Fibroblast of lung (primary cell): Measurements from ENCODE around the gene STRAP. TPM values are rescaled to one million over a fixed set of nuclear protein-coding genes. Genes with fewer than 3 reads are reported as not detected.

Source experiments
- DNase-seq, 2 donors: peaks; one replicate each; pipeline versions ENCODE4 v3.0.0 to v3.0.0-alpha.2; 2010; ENCODE audit warnings: low read depth in 2 of 2
- H2AFZ ChIP-seq: 2 replicates; pipeline ENCODE4 v1.5.1; 2012; ENCODE audit warnings: low read length, control low read depth, inconsistent platforms
- H3K27ac ChIP-seq: 2 replicates; pipeline ENCODE4 v1.5.1; 2011; ENCODE audit warnings: low read length, control low read depth; ENCODE audit not compliant: insufficient read depth
- H3K27me3 ChIP-seq: 2 replicates; pipeline ENCODE4 v1.5.1; 2011; ENCODE audit warnings: mild to moderate bottlenecking, low read length; ENCODE audit not compliant: control insufficient read depth, insufficient read depth
- H3K36me3 ChIP-seq: 2 replicates; pipeline ENCODE4 v1.5.1; 2011; ENCODE audit warnings: low read length; ENCODE audit not compliant: control insufficient read depth, insufficient read depth
- H3K4me1 ChIP-seq: 2 replicates; pipeline ENCODE4 v1.5.1; 2011; ENCODE audit warnings: low read length; ENCODE audit not compliant: control insufficient read depth, insufficient read depth; ENCODE audit errors: extremely low read depth
- H3K4me2 ChIP-seq: 2 replicates; pipeline ENCODE4 v1.5.1; 2011; ENCODE audit warnings: low read length, control low read depth; ENCODE audit not compliant: insufficient read depth; ENCODE audit errors: extremely low read depth
- H3K4me3 ChIP-seq, 4 experiments: fragments of 200-600 bp in 1 of 4; sonication (generic) in 1 of 4; replicated peaks in 1 of 4; 2 replicates each; pipeline ENCODE4 v1.5.1; 2011 to 2016; ENCODE audit warnings: low read length in 4 of 4, low read depth in 3 of 4, mild to moderate bottlenecking in 3 of 4, control low read depth in 2 of 4, inconsistent platforms in 1 of 4, mixed read lengths in 1 of 4; ENCODE audit not compliant: insufficient read depth in 1 of 4; ENCODE audit errors: control extremely low read depth in 1 of 4
- H3K79me2 ChIP-seq: 2 replicates; pipeline ENCODE4 v1.5.1; 2012; ENCODE audit warnings: mild to moderate bottlenecking, low read length, inconsistent platforms; ENCODE audit not compliant: control insufficient read depth, insufficient read depth
- H3K9ac ChIP-seq: 2 replicates; pipeline ENCODE4 v1.5.1; 2011; ENCODE audit warnings: mild to moderate bottlenecking, low read length, control low read depth; ENCODE audit not compliant: insufficient read depth
- H3K9me3 ChIP-seq: 2 replicates; pipeline ENCODE4 v1.5.1; 2012; ENCODE audit warnings: low read depth, low read length; ENCODE audit not compliant: control insufficient read depth, insufficient read depth
- H4K20me1 ChIP-seq: 2 replicates; pipeline ENCODE4 v1.5.1; 2011; ENCODE audit warnings: low read length; ENCODE audit not compliant: control insufficient read depth, insufficient read depth; ENCODE audit errors: extremely low read depth
- CTCF ChIP-seq, 2 donors: IDR thresholded peaks in 1 of 2; conservative IDR thresholded peaks in 1 of 2; 1 replicate in 1 of 2; 2 replicates in 1 of 2; pipeline ENCODE4 v1.5.1; 2011 to 2012; ENCODE audit warnings: low read length in 2 of 2, control low read depth in 1 of 2, inconsistent platforms in 1 of 2, low read depth in 1 of 2, mild to moderate bottlenecking in 1 of 2
- EZH2 ChIP-seq: IDR thresholded peaks from 2 replicates; pipeline ENCODE4 v1.5.1; 2012; ENCODE audit warnings: low read length, control low read depth, mild to moderate bottlenecking; ENCODE audit errors: missing control alignments
- polyA minus RNA-seq: library from RNA; depleted of rRNA, polyadenylated mRNA; stranded (reverse); fragments of >200 nt; gene quantifications from 2 replicates; pipeline ENCODE4 v1.2.3, GENCODE V29; 2011; ENCODE audit warnings: low replicate concordance
- polyA plus RNA-seq, 2 donors: library from polyadenylated mRNA; depleted of rRNA in 1 of 2; stranded (reverse) in 1 of 2; unstranded in 1 of 2; fragments of >200 nt; gene quantifications; 2 replicates each; pipeline ENCODE4 v1.2.1, GENCODE V29; 2011 to 2012; ENCODE audit warnings: missing spikeins in 1 of 2
- total RNA-seq: library from RNA; depleted of rRNA; stranded (reverse); fragments of >200 nt; gene quantifications from 2 replicates; pipeline ENCODE4 v1.2.1, GENCODE V29; 2014

STRAP gene
- 47.3 and 60.1 TPM in 2 replicates for total RNA-seq
- polyA plus RNA-seq = 212 and 215 TPM in 2 replicates
- 147 and 171 TPM in 2 replicates for polyA plus RNA-seq (2012)
- polyA minus RNA-seq = 44.0 and 46.7 TPM in 2 replicates

- Histone ChIP-seq H3K36me3 (peaks cover 2% of the 10 kb centered on the region), H4K20me1 (no peaks in the 10 kb centered on the region), H2AFZ (peak within 1 kb of the TSS; percentile 98), H3K4me2 (peak within 1 kb of the TSS; percentile 91), H3K27me3 (no peaks in the 10 kb centered on the region), H3K27ac (peak within 1 kb of the TSS; percentile 99), H3K9ac (peak within 1 kb of the TSS; percentile 99), H3K4me3 (peak within 1 kb of the TSS; percentile 87 to 99 (median 94)), H3K4me1 (no peaks in the 10 kb centered on the region), H3K9me3 (no peaks in the 10 kb centered on the region), H3K79me2 (peaks cover 49% of the 10 kb centered on the region)
- TF ChIP-seq EZH2 (no peak), CTCF (conservative IDR thresholded peaks at IDR 0.05 in 1 of 2, IDR thresholded peaks at IDR 0.05 in 1 of 2; ENCODE audit: low read depth in 1 of 2, low read length in 2 of 2) (no peak)
- DNase-seq = peak; percentile 97 to 98
Measured at GRCh38 chr12:15882118-15882971, at the start of gene STRAP. TSS of gene STRAP (plus strand) at chr12:15882387. CDS start at chr12:15882708, 321 bp downstream.

- Histone ChIP-seq H3K4me1 (no peaks in the 10 kb centered on the region), H3K4me3 (no peak overlapping the region), H2AFZ (no peak overlapping the region), H3K79me2 (no peaks in the 10 kb centered on the region), H4K20me1 (no peaks in the 10 kb centered on the region), H3K4me2 (no peak overlapping the region), H3K9ac (no peak overlapping the region), H3K36me3 (no peaks in the 10 kb centered on the region), H3K9me3 (no peaks in the 10 kb centered on the region), H3K27ac (no peak overlapping the region), H3K27me3 (no peaks in the 10 kb centered on the region)
- no peak for DNase-seq
- TF ChIP-seq CTCF (conservative IDR thresholded peaks at IDR 0.05 in 1 of 2, IDR thresholded peaks at IDR 0.05 in 1 of 2; ENCODE audit: low read depth in 1 of 2, low read length in 2 of 2) = no peak
- TF ChIP-seq EZH2 = no peak
Measured at GRCh38 chr12:15834575-15834974, 47.6 kb upstream of the STRAP start.

GRCh38 chr12:15837141-15837790 lies 44.9 kb upstream of the STRAP start:
- no peaks in the 10 kb centered on the region for H3K9me3 ChIP-seq
- no peaks in the 10 kb centered on the region for H4K20me1 ChIP-seq
- no peaks in the 10 kb centered on the region for H3K79me2 ChIP-seq
- TF ChIP-seq EZH2 (no peak), CTCF (conservative IDR thresholded peaks at IDR 0.05 in 1 of 2, IDR thresholded peaks at IDR 0.05 in 1 of 2; ENCODE audit: low read depth in 1 of 2, low read length in 2 of 2) (no peak)
- no peaks in the 10 kb centered on the region for H3K36me3 ChIP-seq
- no peak overlapping the region for H3K9ac ChIP-seq
- H2AFZ ChIP-seq = peak overlapping the region; percentile 40
- no peaks in the 10 kb centered on the region for H3K27me3 ChIP-seq
- DNase-seq = peak in 1 of 2 donors; percentile 94
- H3K4me3 ChIP-seq = no peak overlapping the region
- H3K27ac ChIP-seq = no peak overlapping the region
- H3K4me2 ChIP-seq = peak overlapping the region; percentile 2
- H3K4me1 ChIP-seq = no peaks in the 10 kb centered on the region
